ENCODE measurements around the gene TTC31.
"Not testable (repeated sequence)": the region's sequence is repeated elsewhere in the genome, so short reads cannot be mapped to it uniquely, and the experiment has no call there.

Gene TTC31

GRCh38 chr2:74442483-74443297 is 40.2 kb upstream of the TTC31 start:
- H3K27ac ChIP-seq (ENCODE audit: low read depth, low read length, severe bottlenecking); H3K36me3 ChIP-seq (ENCODE audit: control insufficient read depth, insufficient read depth, low read length); H3K9me3 ChIP-seq (ENCODE audit: control insufficient read depth, low read length): not testable (repeated sequence)
- Histone ChIP-seq H3K4me1 (ENCODE audit: control insufficient read depth, insufficient read depth, low read length, poor library complexity, severe bottlenecking) (peaks cover 26% of the 10 kb centered on the region), H3K4me3 (ENCODE audit: extremely low read depth, insufficient read depth, low read length, poor library complexity, severe bottlenecking) (peak overlapping the region; percentile 54)
- 79% methylated on average over 8 to 9 of the region's 16 CpGs for WGBS, 2 experiments (ENCODE audit: insufficient coverage in 2 of 2)

GRCh38 chr2:74444498-74445318 is 38.2 kb upstream of the TTC31 start:
- no peaks in the 10 kb centered on the region for H3K9me3 ChIP-seq (ENCODE audit: control insufficient read depth, low read length)
- WGBS, 2 experiments (ENCODE audit: insufficient coverage in 2 of 2), result 65 to 89% methylated on average over 3 to 4 of the region's 5 CpGs
- H3K4me3 ChIP-seq (ENCODE audit: extremely low read depth, insufficient read depth, low read length, poor library complexity, severe bottlenecking), result no peak overlapping the region
- H3K27ac ChIP-seq (ENCODE audit: low read depth, low read length, severe bottlenecking), result no peak overlapping the region
- H3K36me3 ChIP-seq (ENCODE audit: control insufficient read depth, insufficient read depth, low read length), result no peaks in the 10 kb centered on the region
- H3K4me1 ChIP-seq (ENCODE audit: control insufficient read depth, insufficient read depth, low read length, poor library complexity, severe bottlenecking), result peaks cover 8% of the 10 kb centered on the region

- 88 to 94% methylated on average over 1 to 2 of the region's 5 CpGs for WGBS, 2 experiments (ENCODE audit: insufficient coverage in 2 of 2)
- Histone ChIP-seq H3K4me3 (ENCODE audit: extremely low read depth, insufficient read depth, low read length, poor library complexity, severe bottlenecking) (no peak overlapping the region), H3K36me3 (ENCODE audit: control insufficient read depth, insufficient read depth, low read length) (no peaks in the 10 kb centered on the region), H3K4me1 (ENCODE audit: control insufficient read depth, insufficient read depth, low read length, poor library complexity, severe bottlenecking) (peaks cover 8% of the 10 kb centered on the region), H3K9me3 (ENCODE audit: control insufficient read depth, low read length) (no peaks in the 10 kb centered on the region), H3K27ac (ENCODE audit: low read depth, low read length, severe bottlenecking) (no peak overlapping the region)
Measured at GRCh38 chr2:74447230-74447999, 35.5 kb upstream of the TTC31 start.

- Histone ChIP-seq H3K36me3 (ENCODE audit: control insufficient read depth, insufficient read depth, low read length) (no peaks in the 10 kb centered on the region), H3K27ac (ENCODE audit: low read depth, low read length, severe bottlenecking) (no peak overlapping the region), H3K4me3 (ENCODE audit: extremely low read depth, insufficient read depth, low read length, poor library complexity, severe bottlenecking) (no peak overlapping the region), H3K4me1 (ENCODE audit: control insufficient read depth, insufficient read depth, low read length, poor library complexity, severe bottlenecking) (peaks cover 8% of the 10 kb centered on the region), H3K9me3 (ENCODE audit: control insufficient read depth, low read length) (no peaks in the 10 kb centered on the region)
- 90 to 100% methylated on average over 1 to 2 of the region's 2 CpGs for WGBS, 2 experiments (ENCODE audit: insufficient coverage in 2 of 2)
Measured at GRCh38 chr2:74448771-74449170, 34.1 kb upstream of the TTC31 start.

- Histone ChIP-seq H3K36me3 (ENCODE audit: control insufficient read depth, insufficient read depth, low read length) (no peaks in the 10 kb centered on the region), H3K9me3 (ENCODE audit: control insufficient read depth, low read length) (no peaks in the 10 kb centered on the region), H3K27ac (ENCODE audit: low read depth, low read length, severe bottlenecking) (no peak overlapping the region), H3K4me1 (ENCODE audit: control insufficient read depth, insufficient read depth, low read length, poor library complexity, severe bottlenecking) (peaks cover 1% of the 10 kb centered on the region), H3K4me3 (ENCODE audit: extremely low read depth, insufficient read depth, low read length, poor library complexity, severe bottlenecking) (no peak overlapping the region)
- 86 to 100% methylated on average over 2 to 3 of the region's 3 CpGs for WGBS, 2 experiments (ENCODE audit: insufficient coverage in 2 of 2)
Measured at GRCh38 chr2:74450570-74451190, 32.2 kb upstream of the TTC31 start.

- WGBS, 2 experiments (ENCODE audit: insufficient coverage in 2 of 2), result 6% methylated on average over 36 of the region's 40 CpGs
- Histone ChIP-seq H3K27ac (ENCODE audit: low read depth, low read length, severe bottlenecking) (peak within 1 kb of the TSS; percentile 48), H3K4me3 (ENCODE audit: extremely low read depth, insufficient read depth, low read length, poor library complexity, severe bottlenecking) (peak within 1 kb of the TSS; percentile 75), H3K36me3 (ENCODE audit: control insufficient read depth, insufficient read depth, low read length) (no peaks in the 10 kb centered on the region), H3K4me1 (ENCODE audit: control insufficient read depth, insufficient read depth, low read length, poor library complexity, severe bottlenecking) (peaks cover 17% of the 10 kb centered on the region), H3K9me3 (ENCODE audit: control insufficient read depth, low read length) (no peaks in the 10 kb centered on the region)
Measured at GRCh38 chr2:74454654-74455511, 28.0 kb upstream of the TTC31 start, which contains the start of gene INO80B. TSS of gene INO80B (plus strand) at chr2:74455087. CDS start at chr2:74455117, 30 bp downstream.

- Histone ChIP-seq H3K9me3 (ENCODE audit: control insufficient read depth, low read length) (no peaks in the 10 kb centered on the region), H3K4me3 (ENCODE audit: extremely low read depth, insufficient read depth, low read length, poor library complexity, severe bottlenecking) (peak overlapping the region; percentile 97), H3K27ac (ENCODE audit: low read depth, low read length, severe bottlenecking) (peak overlapping the region; percentile 94), H3K4me1 (ENCODE audit: control insufficient read depth, insufficient read depth, low read length, poor library complexity, severe bottlenecking) (peaks cover 17% of the 10 kb centered on the region), H3K36me3 (ENCODE audit: control insufficient read depth, insufficient read depth, low read length) (peaks cover 20% of the 10 kb centered on the region)
- 0 to 3% methylated on average over 22 to 27 of the region's 27 CpGs for WGBS, 2 experiments (ENCODE audit: insufficient coverage in 2 of 2)
Measured at GRCh38 chr2:74457129-74457548, 25.7 kb upstream of the TTC31 start.

- Histone ChIP-seq H3K27ac (ENCODE audit: low read depth, low read length, severe bottlenecking) (peak overlapping the region; percentile 94), H3K4me1 (ENCODE audit: control insufficient read depth, insufficient read depth, low read length, poor library complexity, severe bottlenecking) (peaks cover 17% of the 10 kb centered on the region), H3K36me3 (ENCODE audit: control insufficient read depth, insufficient read depth, low read length) (peaks cover 25% of the 10 kb centered on the region), H3K9me3 (ENCODE audit: control insufficient read depth, low read length) (no peaks in the 10 kb centered on the region), H3K4me3 (ENCODE audit: extremely low read depth, insufficient read depth, low read length, poor library complexity, severe bottlenecking) (peak overlapping the region; percentile 97)
- 0% methylated on average over 27 to 39 of the region's 46 CpGs for WGBS, 2 experiments (ENCODE audit: insufficient coverage in 2 of 2)
Measured at GRCh38 chr2:74457549-74458131, 25.2 kb upstream of the TTC31 start.

GRCh38 chr2:74458132-74458937 is 24.5 kb upstream of the TTC31 start, which contains the start of gene WBP1:
TSS of gene WBP1 (plus strand) at chr2:74458438. CDS start at chr2:74458603, 165 bp downstream.
- peaks cover 17% of the 10 kb centered on the region for H3K4me1 ChIP-seq (ENCODE audit: control insufficient read depth, insufficient read depth, low read length, poor library complexity, severe bottlenecking)
- peak within 1 kb of the TSS; percentile 94 for H3K27ac ChIP-seq (ENCODE audit: low read depth, low read length, severe bottlenecking)
- H3K9me3 ChIP-seq (ENCODE audit: control insufficient read depth, low read length), result no peaks in the 10 kb centered on the region
- H3K4me3 ChIP-seq (ENCODE audit: extremely low read depth, insufficient read depth, low read length, poor library complexity, severe bottlenecking), result peak within 1 kb of the TSS; percentile 97
- H3K36me3 ChIP-seq (ENCODE audit: control insufficient read depth, insufficient read depth, low read length), result peaks cover 32% of the 10 kb centered on the region
- 0 to 1% methylated on average over 12 to 18 of the region's 38 CpGs for WGBS, 2 experiments (ENCODE audit: insufficient coverage in 2 of 2)
